GM12864 (cell line): Measurements from ENCODE around the gene NEU4.

Source experiments
- DNase-seq: peaks from one replicate; pipeline ENCODE4 v3.0.0-alpha.2; 2011; ENCODE audit warnings: low read depth
- H3K4me3 ChIP-seq: 2 replicates; pipeline ENCODE4 v1.5.1; 2011; ENCODE audit warnings: mild to moderate bottlenecking, low read depth, low read length, control low read depth
- CTCF ChIP-seq: IDR thresholded peaks from 2 replicates; pipeline ENCODE4 v1.5.1; 2011; ENCODE audit warnings: low read depth, mild to moderate bottlenecking, moderate library complexity, low read length, control low read depth, inconsistent platforms; ENCODE audit errors: missing control alignments

The NEU4 gene

GRCh38 chr2:241860184-241861078 is 51.4 kb downstream of the NEU4 start:
- H3K4me3 ChIP-seq, result peak overlapping the region; percentile 28
- TF ChIP-seq CTCF, result peak; percentile 19
- no peak for DNase-seq

GRCh38 chr2:241861264-241861663 is 52.3 kb downstream of the NEU4 start:
- no peak for TF ChIP-seq CTCF

GRCh38 chr2:241862093-241862492 is 53.1 kb downstream of the NEU4 start:
- TF ChIP-seq CTCF, result no peak
- no peak overlapping the region for H3K4me3 ChIP-seq
- DNase-seq, result no peak

More at GRCh38 chr2:241861264-241861663, 52.3 kb downstream of the NEU4 start:
- DNase-seq, result no peak
- H3K4me3 ChIP-seq, result no peak overlapping the region

- no peak for DNase-seq
- no peak overlapping the region; the same call in 1 of the 2 replicates for H3K4me3 ChIP-seq
- no peak for TF ChIP-seq CTCF
Observed at GRCh38 chr2:241862775-241863535, 54.0 kb downstream of the NEU4 start.

GRCh38 chr2:241863536-241863954 is 54.6 kb downstream of the NEU4 start:
- peak overlapping the region; percentile 9; the same call in 1 of the 2 replicates for H3K4me3 ChIP-seq
- no peak for TF ChIP-seq CTCF
- no peak for DNase-seq

- no peak overlapping the region for H3K4me3 ChIP-seq
- TF ChIP-seq CTCF, result no peak
- DNase-seq, result no peak
Observed at GRCh38 chr2:241864168-241864849, 55.3 kb downstream of the NEU4 start.
